NB4 (cell line): ENCODE results near the gene MRNIP.
"Not testable (repeated sequence)": the region's sequence is repeated elsewhere in the genome, so short reads cannot be mapped to it uniquely, and the experiment has no call there.

ENCODE experiments used
- CTCF ChIP-seq: IDR thresholded peaks from one replicate; pipeline ENCODE4 v1.5.1; 2012; ENCODE audit warnings: low read depth, low read length
- POLR2A ChIP-seq: IDR thresholded peaks from 2 replicates; pipeline ENCODE4 v1.6.1; 2011; ENCODE audit warnings: mild to moderate bottlenecking; ENCODE audit not compliant: insufficient read length; ENCODE audit errors: extremely low read depth

GRCh38 chr5:179834871-179835270 is 23.7 kb downstream of the MRNIP start:
- TF ChIP-seq CTCF, POLR2A: not testable (repeated sequence)
